Fibroblast of lung (primary cell): ENCODE data around the gene SYTL5. TPM values are rescaled to one million over a fixed set of nuclear protein-coding genes. Genes with fewer than 3 reads are reported as not detected.

ENCODE experiments used
- DNase-seq, 2 donors: peaks; one replicate each; pipeline versions ENCODE4 v3.0.0 to v3.0.0-alpha.2; 2010; ENCODE audit warnings: low read depth in 2 of 2
- H2AFZ ChIP-seq: 2 replicates; pipeline ENCODE4 v1.5.1; 2012; ENCODE audit warnings: low read length, control low read depth, inconsistent platforms
- H3K27ac ChIP-seq: 2 replicates; pipeline ENCODE4 v1.5.1; 2011; ENCODE audit warnings: low read length, control low read depth; ENCODE audit not compliant: insufficient read depth
- H3K27me3 ChIP-seq: 2 replicates; pipeline ENCODE4 v1.5.1; 2011; ENCODE audit warnings: mild to moderate bottlenecking, low read length; ENCODE audit not compliant: control insufficient read depth, insufficient read depth
- H3K36me3 ChIP-seq: 2 replicates; pipeline ENCODE4 v1.5.1; 2011; ENCODE audit warnings: low read length; ENCODE audit not compliant: control insufficient read depth, insufficient read depth
- H3K4me1 ChIP-seq: 2 replicates; pipeline ENCODE4 v1.5.1; 2011; ENCODE audit warnings: low read length; ENCODE audit not compliant: control insufficient read depth, insufficient read depth; ENCODE audit errors: extremely low read depth
- H3K4me2 ChIP-seq: 2 replicates; pipeline ENCODE4 v1.5.1; 2011; ENCODE audit warnings: low read length, control low read depth; ENCODE audit not compliant: insufficient read depth; ENCODE audit errors: extremely low read depth
- H3K4me3 ChIP-seq, 4 experiments: fragments of 200-600 bp in 1 of 4; sonication (generic) in 1 of 4; replicated peaks in 1 of 4; 2 replicates each; pipeline ENCODE4 v1.5.1; 2011 to 2016; ENCODE audit warnings: low read length in 4 of 4, low read depth in 3 of 4, mild to moderate bottlenecking in 3 of 4, control low read depth in 2 of 4, inconsistent platforms in 1 of 4, mixed read lengths in 1 of 4; ENCODE audit not compliant: insufficient read depth in 1 of 4; ENCODE audit errors: control extremely low read depth in 1 of 4
- H3K79me2 ChIP-seq: 2 replicates; pipeline ENCODE4 v1.5.1; 2012; ENCODE audit warnings: mild to moderate bottlenecking, low read length, inconsistent platforms; ENCODE audit not compliant: control insufficient read depth, insufficient read depth
- H3K9ac ChIP-seq: 2 replicates; pipeline ENCODE4 v1.5.1; 2011; ENCODE audit warnings: mild to moderate bottlenecking, low read length, control low read depth; ENCODE audit not compliant: insufficient read depth
- H3K9me3 ChIP-seq: 2 replicates; pipeline ENCODE4 v1.5.1; 2012; ENCODE audit warnings: low read depth, low read length; ENCODE audit not compliant: control insufficient read depth, insufficient read depth
- H4K20me1 ChIP-seq: 2 replicates; pipeline ENCODE4 v1.5.1; 2011; ENCODE audit warnings: low read length; ENCODE audit not compliant: control insufficient read depth, insufficient read depth; ENCODE audit errors: extremely low read depth
- EZH2 ChIP-seq: IDR thresholded peaks from 2 replicates; pipeline ENCODE4 v1.5.1; 2012; ENCODE audit warnings: low read length, control low read depth, mild to moderate bottlenecking; ENCODE audit errors: missing control alignments
- polyA plus RNA-seq, 2 donors: library from polyadenylated mRNA; depleted of rRNA in 1 of 2; stranded (reverse) in 1 of 2; unstranded in 1 of 2; fragments of >200 nt; gene quantifications; 2 replicates each; pipeline ENCODE4 v1.2.1, GENCODE V29; 2011 to 2012; ENCODE audit warnings: missing spikeins in 1 of 2
- total RNA-seq: library from RNA; depleted of rRNA; stranded (reverse); fragments of >200 nt; gene quantifications from 2 replicates; pipeline ENCODE4 v1.2.1, GENCODE V29; 2014
- TF ChIP-seq, protein P1 (sequence below), 2 donors: IDR thresholded peaks in 1 of 2; conservative IDR thresholded peaks in 1 of 2; 1 replicate in 1 of 2; 2 replicates in 1 of 2; pipeline ENCODE4 v1.5.1; 2011 to 2012; ENCODE audit warnings: low read length in 2 of 2, control low read depth in 1 of 2, inconsistent platforms in 1 of 2, low read depth in 1 of 2, mild to moderate bottlenecking in 1 of 2

SYTL5 gene
- total and polyA plus RNA-seq, 2 donors (not counting 1 experiment from before 2014, with no cell fraction given): 0.27 to 1.5 TPM

DNA sequence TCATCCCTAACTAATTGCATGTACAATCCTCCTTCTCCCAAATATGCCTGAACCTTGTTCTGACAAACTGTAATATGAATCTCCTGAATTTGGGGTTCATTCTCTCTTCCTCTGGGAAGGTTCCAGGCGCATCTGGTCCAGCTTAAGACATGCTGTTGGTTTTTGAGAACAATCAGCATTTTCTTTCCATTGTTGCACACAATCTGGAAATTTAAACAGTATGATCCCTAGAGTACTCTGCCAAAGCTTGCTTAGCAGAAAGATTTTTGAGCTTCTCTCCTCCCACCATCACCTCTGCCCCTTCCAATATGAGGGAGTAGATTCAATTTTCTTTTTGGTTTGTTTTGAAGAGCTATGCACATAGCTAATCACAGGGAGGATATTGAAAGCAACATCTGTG is 164.2 kb downstream of the SYTL5 start:
- H3K4me3 ChIP-seq: no peak overlapping the region
- no peaks in the 10 kb centered on the region for H3K27me3 ChIP-seq
- no peaks in the 10 kb centered on the region for H3K4me1 ChIP-seq
- H3K36me3 ChIP-seq: no peaks in the 10 kb centered on the region
- H3K27ac ChIP-seq: no peak overlapping the region
- no peak overlapping the region for H3K4me2 ChIP-seq
- H2AFZ ChIP-seq: no peak overlapping the region
- no peak overlapping the region for H3K9ac ChIP-seq
- TF ChIP-seq EZH2: no peak
- TF ChIP-seq, protein P1, sequence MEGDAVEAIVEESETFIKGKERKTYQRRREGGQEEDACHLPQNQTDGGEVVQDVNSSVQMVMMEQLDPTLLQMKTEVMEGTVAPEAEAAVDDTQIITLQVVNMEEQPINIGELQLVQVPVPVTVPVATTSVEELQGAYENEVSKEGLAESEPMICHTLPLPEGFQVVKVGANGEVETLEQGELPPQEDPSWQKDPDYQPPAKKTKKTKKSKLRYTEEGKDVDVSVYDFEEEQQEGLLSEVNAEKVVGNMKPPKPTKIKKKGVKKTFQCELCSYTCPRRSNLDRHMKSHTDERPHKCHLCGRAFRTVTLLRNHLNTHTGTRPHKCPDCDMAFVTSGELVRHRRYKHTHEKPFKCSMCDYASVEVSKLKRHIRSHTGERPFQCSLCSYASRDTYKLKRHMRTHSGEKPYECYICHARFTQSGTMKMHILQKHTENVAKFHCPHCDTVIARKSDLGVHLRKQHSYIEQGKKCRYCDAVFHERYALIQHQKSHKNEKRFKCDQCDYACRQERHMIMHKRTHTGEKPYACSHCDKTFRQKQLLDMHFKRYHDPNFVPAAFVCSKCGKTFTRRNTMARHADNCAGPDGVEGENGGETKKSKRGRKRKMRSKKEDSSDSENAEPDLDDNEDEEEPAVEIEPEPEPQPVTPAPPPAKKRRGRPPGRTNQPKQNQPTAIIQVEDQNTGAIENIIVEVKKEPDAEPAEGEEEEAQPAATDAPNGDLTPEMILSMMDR (conservative IDR thresholded peaks at IDR 0.05 in 1 of 2, IDR thresholded peaks at IDR 0.05 in 1 of 2; ENCODE audit: low read depth in 1 of 2, low read length in 2 of 2): no peak
- H3K79me2 ChIP-seq: no peaks in the 10 kb centered on the region
- H4K20me1 ChIP-seq: no peaks in the 10 kb centered on the region
- no peaks in the 10 kb centered on the region for H3K9me3 ChIP-seq
- no peak for DNase-seq

DNA sequence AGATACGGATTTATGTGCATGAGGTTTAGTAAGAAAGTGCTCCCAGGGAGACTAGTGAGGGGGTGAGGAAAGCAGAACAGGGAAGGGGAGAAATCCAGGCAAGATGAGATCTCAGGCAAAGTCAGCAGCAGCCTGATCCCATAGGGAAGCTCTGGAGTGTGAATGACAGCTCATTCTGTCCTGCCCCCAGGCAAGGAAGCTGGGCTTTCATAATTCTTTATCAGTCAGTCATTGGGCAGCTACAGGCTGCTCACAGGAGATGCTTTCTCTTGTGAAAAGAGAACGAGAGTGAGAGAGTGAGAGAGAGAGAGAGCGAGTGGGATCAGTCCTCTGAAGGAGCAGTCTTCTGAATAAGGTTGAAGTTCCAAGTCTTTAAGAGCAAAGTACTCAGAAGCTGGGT is 166.2 kb downstream of the SYTL5 start:
- Histone ChIP-seq H3K4me2 (no peak overlapping the region), H3K4me1 (no peaks in the 10 kb centered on the region), H4K20me1 (no peaks in the 10 kb centered on the region), H3K9ac (no peak overlapping the region), H3K79me2 (no peaks in the 10 kb centered on the region), H2AFZ (no peak overlapping the region), H3K27ac (no peak overlapping the region), H3K36me3 (no peaks in the 10 kb centered on the region), H3K9me3 (no peaks in the 10 kb centered on the region), H3K4me3 (no peak overlapping the region), H3K27me3 (no peaks in the 10 kb centered on the region)
- DNase-seq: no peak
- TF ChIP-seq, protein P1 (conservative IDR thresholded peaks at IDR 0.05 in 1 of 2, IDR thresholded peaks at IDR 0.05 in 1 of 2; ENCODE audit: low read depth in 1 of 2, low read length in 2 of 2): no peak
- TF ChIP-seq EZH2: no peak

DNA sequence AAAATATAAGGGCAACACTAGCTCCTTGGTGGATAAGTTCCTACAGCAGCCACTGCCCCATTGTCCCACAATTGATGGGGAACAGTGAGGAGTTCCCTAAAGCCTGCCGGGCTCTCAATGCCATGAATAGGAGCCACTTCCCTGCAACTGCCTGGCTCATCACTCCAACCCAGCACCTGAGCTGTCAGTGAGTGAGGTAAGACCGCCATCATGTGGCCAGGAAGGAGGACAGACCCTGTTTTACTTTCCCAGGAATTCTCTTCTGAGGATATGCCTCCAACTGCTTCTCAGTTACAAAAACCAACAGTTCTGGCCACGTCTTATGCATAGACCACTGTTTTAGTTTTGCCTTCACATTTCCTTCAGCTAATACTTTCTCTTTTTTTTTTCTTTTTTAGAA is 168.8 kb downstream of the SYTL5 start:
- Histone ChIP-seq H3K9me3 (no peaks in the 10 kb centered on the region), H4K20me1 (peaks cover 2% of the 10 kb centered on the region), H3K36me3 (no peaks in the 10 kb centered on the region), H3K27ac (no peak overlapping the region), H3K27me3 (no peaks in the 10 kb centered on the region), H2AFZ (no peak overlapping the region), H3K9ac (no peak overlapping the region), H3K79me2 (no peaks in the 10 kb centered on the region), H3K4me3 (no peak overlapping the region), H3K4me2 (no peak overlapping the region), H3K4me1 (no peaks in the 10 kb centered on the region)
- no peak for TF ChIP-seq EZH2
- TF ChIP-seq, protein P1 (conservative IDR thresholded peaks at IDR 0.05 in 1 of 2, IDR thresholded peaks at IDR 0.05 in 1 of 2; ENCODE audit: low read depth in 1 of 2, low read length in 2 of 2): peak in 1 of 2 donors; percentile 13
- peak in 1 of 2 donors; percentile 40 for DNase-seq
